Measurements from ENCODE around the gene ZC3H7B. TPM values are rescaled to one million over a fixed set of nuclear protein-coding genes. Genes with fewer than 3 reads are reported as not detected.

ZC3H7B gene
- total and polyA plus RNA-seq, 7 donors: 12.0 to 34.1 (median 32.0) TPM

GRCh38 chr22:41263704-41264103 is 37.6 kb upstream of the ZC3H7B start:
- ATAC-seq (no peak), DNase-seq (no peak)
- no peak for TF ChIP-seq CTCF (IDR thresholded peaks at IDR 0.05)
- intact Hi-C loops (cut with DNase I): no loop called here
- no peaks in the 10 kb centered on the region for H3K4me1 ChIP-seq
- H3K27me3 ChIP-seq (ENCODE audit: insufficient read depth in 3 of 3, low read length in 2 of 3): no peaks in the 10 kb centered on the region
- H3K4me3 ChIP-seq: no peak overlapping the region
- peaks cover 4 to 94% of the 10 kb centered on the region in 2 donors for H3K36me3 ChIP-seq (ENCODE audit: insufficient read depth in 1 of 2, low read depth in 1 of 2)
- 94 to 97% (median 96%) methylated on average over 2 of the region's 2 CpGs for WGBS, 3 donors
- no peak overlapping the region for H3K27ac ChIP-seq
- H3K9me3 ChIP-seq: no peaks in the 10 kb centered on the region

- no peak overlapping the region for H3K27ac ChIP-seq
- H3K27me3 ChIP-seq (ENCODE audit: insufficient read depth in 3 of 3, low read length in 2 of 3): no peaks in the 10 kb centered on the region
- 86 to 91% (median 89%) methylated on average over 15 of the region's 15 CpGs for WGBS, 3 donors
- intact Hi-C loops (cut with DNase I): no loop called here
- DNase-seq (no peak), ATAC-seq (no peak)
- H3K36me3 ChIP-seq (ENCODE audit: insufficient read depth in 1 of 2, low read depth in 1 of 2): peaks cover 4 to 94% of the 10 kb centered on the region in 2 donors
- no peak for TF ChIP-seq CTCF (IDR thresholded peaks at IDR 0.05)
- H3K4me1 ChIP-seq: no peaks in the 10 kb centered on the region
- no peaks in the 10 kb centered on the region for H3K9me3 ChIP-seq
- no peak overlapping the region for H3K4me3 ChIP-seq
Measured at GRCh38 chr22:41264408-41264941, 36.9 kb upstream of the ZC3H7B start.

- no peak overlapping the region for H3K27ac ChIP-seq
- no peaks in the 10 kb centered on the region for H3K9me3 ChIP-seq
- WGBS, 3 donors: 94 to 97% (median 95%) methylated on average over 16 of the region's 16 CpGs
- peaks cover 4 to 95% of the 10 kb centered on the region in 2 donors for H3K36me3 ChIP-seq (ENCODE audit: insufficient read depth in 1 of 2, low read depth in 1 of 2)
- H3K4me3 ChIP-seq: no peak overlapping the region
- no peak for TF ChIP-seq CTCF (IDR thresholded peaks at IDR 0.05)
- no peak for ATAC-seq
- no peaks in the 10 kb centered on the region for H3K27me3 ChIP-seq (ENCODE audit: insufficient read depth in 3 of 3, low read length in 2 of 3)
- H3K4me1 ChIP-seq: no peaks in the 10 kb centered on the region
- intact Hi-C loops (cut with DNase I): no loop called here
- DNase-seq: no peak
Measured at GRCh38 chr22:41267958-41268357, 33.4 kb upstream of the ZC3H7B start.

GRCh38 chr22:41271787-41272186 is 29.5 kb upstream of the ZC3H7B start:
- ATAC-seq: no peak
- H3K36me3 ChIP-seq (ENCODE audit: insufficient read depth in 1 of 2, low read depth in 1 of 2): peaks cover 5 to 99% of the 10 kb centered on the region in 2 donors
- no peaks in the 10 kb centered on the region for H3K9me3 ChIP-seq
- 89 to 93% (median 89%) methylated on average over 7 to 9 of the region's 9 CpGs for WGBS, 3 donors
- intact Hi-C loops (cut with DNase I): no loop called here
- no peaks in the 10 kb centered on the region for H3K27me3 ChIP-seq (ENCODE audit: insufficient read depth in 3 of 3, low read length in 2 of 3)
- H3K4me3 ChIP-seq: no peak overlapping the region
- no peaks in the 10 kb centered on the region for H3K4me1 ChIP-seq
- DNase-seq: peak in 1 of 2 donors; percentile 36
- no peak for TF ChIP-seq CTCF (IDR thresholded peaks at IDR 0.05)
- no peak overlapping the region for H3K27ac ChIP-seq

- peak overlapping the region; percentile 36 for H3K27ac ChIP-seq
- H3K4me3 ChIP-seq: no peak overlapping the region
- intact Hi-C loops (cut with DNase I): no loop called here
- DNase-seq: no peak
- H3K9me3 ChIP-seq: no peaks in the 10 kb centered on the region
- no peak for TF ChIP-seq CTCF (IDR thresholded peaks at IDR 0.05)
- ATAC-seq: peak; percentile 53 to 85 (median 72)
- no peaks in the 10 kb centered on the region for H3K27me3 ChIP-seq (ENCODE audit: insufficient read depth in 3 of 3, low read length in 2 of 3)
- 56 to 73% (median 56%) methylated on average over 7 of the region's 7 CpGs for WGBS, 3 donors
- peaks cover 6 to 99% of the 10 kb centered on the region in 2 donors for H3K36me3 ChIP-seq (ENCODE audit: insufficient read depth in 1 of 2, low read depth in 1 of 2)
- no peaks in the 10 kb centered on the region for H3K4me1 ChIP-seq
Measured at GRCh38 chr22:41273128-41273527, 28.2 kb upstream of the ZC3H7B start.

Data from psoas muscle (tissue), 8 donors.